Spinal cord (tissue), 10 donors: ENCODE results near the gene TBC1D25. TPM values are rescaled to one million over a fixed set of nuclear protein-coding genes. Genes with fewer than 3 reads are reported as not detected.

Experiments used
- DNase-seq, 6 donors: peaks; one replicate each; pipeline versions ENCODE4 v3.0.0 to v3.0.0-alpha.2; 2013 to 2015; ENCODE audit warnings: low spot score in 6 of 6, low read depth in 4 of 6
- H3K27ac ChIP-seq: one replicate; pipeline ENCODE4 v1.5.1; 2013; ENCODE audit warnings: low read depth, low read length, control low read depth
- H3K27me3 ChIP-seq: one replicate; pipeline ENCODE4 v1.6.1; 2013; ENCODE audit warnings: low read length; ENCODE audit not compliant: control insufficient read depth, insufficient read depth
- H3K36me3 ChIP-seq: one replicate; pipeline ENCODE4 v1.6.1; 2013; ENCODE audit warnings: low read length; ENCODE audit not compliant: control insufficient read depth, insufficient read depth
- H3K4me1 ChIP-seq: one replicate; pipeline ENCODE4 v1.6.1; 2013; ENCODE audit warnings: low read length; ENCODE audit not compliant: control insufficient read depth, insufficient read depth
- H3K4me3 ChIP-seq: one replicate; pipeline ENCODE4 v1.5.1; 2013; ENCODE audit warnings: low read depth, low read length, control low read depth
- H3K9me3 ChIP-seq: one replicate; pipeline ENCODE4 v1.6.1; 2013; ENCODE audit warnings: low read length; ENCODE audit not compliant: control insufficient read depth, insufficient read depth
- WGBS: methylation state at CpG from one replicate; pipeline ENCODE4 v1.1.5; 2013; ENCODE audit warnings: missing lambda C conversion rate; ENCODE audit not compliant: insufficient coverage; 5-methylcytosine and 5-hydroxymethylcytosine counted together
- polyA plus RNA-seq, 2 donors: library from polyadenylated mRNA; unstranded; fragments of 120-200 nt; gene quantifications; one replicate each; pipeline ENCODE4 v1.2.1, GENCODE V29; 2013; ENCODE audit not compliant: insufficient read length in 2 of 2
- total RNA-seq, 2 donors: library from RNA; depleted of rRNA in 1 of 2; stranded (reverse); fragments of 120-200 nt in 1 of 2; fragments of >200 nt in 1 of 2; gene quantifications; one replicate each; pipeline versions ENCODE4 v1.2.3 to v1.2.4, GENCODE V29; 2013 to 2014
- donor health status: healthy.

The TBC1D25 gene
- total and polyA plus RNA-seq, 4 donors: 6.8 to 23.3 (median 14.3) TPM

GRCh38 chrX:48574270-48575266 lies 35.1 kb downstream of the TBC1D25 start, which contains the start of gene RBM3:
TSS of gene RBM3 (plus strand) at chrX:48574484. CDS start at chrX:48575181, 697 bp downstream.
- H3K36me3 ChIP-seq: peaks cover 24% of the 10 kb centered on the region
- H3K4me3 ChIP-seq: peak within 1 kb of the TSS; percentile 93
- no peaks in the 10 kb centered on the region for H3K9me3 ChIP-seq
- DNase-seq: peak; percentile 56 to 98 (median 84)
- H3K4me1 ChIP-seq: peaks cover 20% of the 10 kb centered on the region
- H3K27me3 ChIP-seq: no peaks in the 10 kb centered on the region
- H3K27ac ChIP-seq: peak within 1 kb of the TSS; percentile 98
- WGBS: 28% methylated on average over 67 of the region's 71 CpGs

GRCh38 chrX:48575642-48576041 lies 36.1 kb downstream of the TBC1D25 start:
- DNase-seq: no peak
- Histone ChIP-seq H3K4me3 (peak overlapping the region; percentile 93), H3K4me1 (peaks cover 20% of the 10 kb centered on the region), H3K9me3 (no peaks in the 10 kb centered on the region), H3K27me3 (no peaks in the 10 kb centered on the region), H3K27ac (peak overlapping the region; percentile 98), H3K36me3 (peaks cover 24% of the 10 kb centered on the region)
- 83% methylated on average over 13 of the region's 13 CpGs for WGBS

- no peak overlapping the region for H3K27ac ChIP-seq
Observed at GRCh38 chrX:48576108-48576507, 36.6 kb downstream of the TBC1D25 start.

GRCh38 chrX:48578661-48579128 lies 39.2 kb downstream of the TBC1D25 start:
- no peaks in the 10 kb centered on the region for H3K27me3 ChIP-seq
- H3K27ac ChIP-seq: no peak overlapping the region
- 36% methylated on average over 1 of the region's 2 CpGs for WGBS

More at GRCh38 chrX:48576108-48576507, 36.6 kb downstream of the TBC1D25 start:
- Histone ChIP-seq H3K36me3 (peaks cover 24% of the 10 kb centered on the region), H3K27me3 (no peaks in the 10 kb centered on the region), H3K4me3 (no peak overlapping the region), H3K4me1 (peaks cover 20% of the 10 kb centered on the region), H3K9me3 (no peaks in the 10 kb centered on the region)
- DNase-seq: no peak
- 81% methylated on average over 5 of the region's 6 CpGs for WGBS

GRCh38 chrX:48579259-48579658 lies 39.7 kb downstream of the TBC1D25 start:
- no peak overlapping the region for H3K4me3 ChIP-seq
- H3K27ac ChIP-seq: no peak overlapping the region
- peaks cover 24% of the 10 kb centered on the region for H3K36me3 ChIP-seq
- 50% methylated on average over 1 of the region's 3 CpGs for WGBS
- no peaks in the 10 kb centered on the region for H3K27me3 ChIP-seq
- H3K9me3 ChIP-seq: no peaks in the 10 kb centered on the region
- DNase-seq: no peak
- H3K4me1 ChIP-seq: peaks cover 15% of the 10 kb centered on the region

More at GRCh38 chrX:48578661-48579128, 39.2 kb downstream of the TBC1D25 start:
- Histone ChIP-seq H3K4me1 (peaks cover 15% of the 10 kb centered on the region), H3K9me3 (no peaks in the 10 kb centered on the region), H3K36me3 (peaks cover 24% of the 10 kb centered on the region), H3K4me3 (no peak overlapping the region)
- DNase-seq: no peak

GRCh38 chrX:48580662-48581061 lies 41.1 kb downstream of the TBC1D25 start:
- WGBS: no CpG with 5 or more reads among the region's 1 CpG

GRCh38 chrX:48584698-48585097 lies 45.2 kb downstream of the TBC1D25 start:
- 67% methylated on average over 1 of the region's 2 CpGs for WGBS
- DNase-seq: no peak
- Histone ChIP-seq H3K9me3 (no peaks in the 10 kb centered on the region), H3K4me3 (no peak overlapping the region), H3K4me1 (no peaks in the 10 kb centered on the region), H3K36me3 (no peaks in the 10 kb centered on the region), H3K27me3 (no peaks in the 10 kb centered on the region), H3K27ac (no peak overlapping the region)

More at GRCh38 chrX:48580662-48581061, 41.1 kb downstream of the TBC1D25 start:
- Histone ChIP-seq H3K27me3 (no peaks in the 10 kb centered on the region), H3K36me3 (peaks cover 20% of the 10 kb centered on the region), H3K4me1 (peaks cover 7% of the 10 kb centered on the region), H3K27ac (no peak overlapping the region), H3K9me3 (no peaks in the 10 kb centered on the region), H3K4me3 (no peak overlapping the region)
- no peak for DNase-seq

GRCh38 chrX:48589482-48590162 lies 50.1 kb downstream of the TBC1D25 start:
- Histone ChIP-seq H3K9me3 (no peaks in the 10 kb centered on the region), H3K4me3 (no peak overlapping the region), H3K36me3 (no peaks in the 10 kb centered on the region), H3K4me1 (no peaks in the 10 kb centered on the region), H3K27me3 (no peaks in the 10 kb centered on the region), H3K27ac (no peak overlapping the region)
- no peak for DNase-seq
- WGBS: 70% methylated on average over 8 of the region's 13 CpGs

- no peak overlapping the region for H3K4me3 ChIP-seq
- no peaks in the 10 kb centered on the region for H3K27me3 ChIP-seq
- H3K4me1 ChIP-seq: no peaks in the 10 kb centered on the region
- no peak for DNase-seq
- 82% methylated on average over 18 of the region's 21 CpGs for WGBS
- no peaks in the 10 kb centered on the region for H3K36me3 ChIP-seq
- no peaks in the 10 kb centered on the region for H3K9me3 ChIP-seq
- no peak overlapping the region for H3K27ac ChIP-seq
Observed at GRCh38 chrX:48590203-48591103, 50.9 kb downstream of the TBC1D25 start.
